ENCODE data around the gene UBXN7. TPM values are rescaled to one million over a fixed set of nuclear protein-coding genes. Genes with fewer than 3 reads are reported as not detected.

Gene UBXN7
- total RNA-seq, 1 donor from 2014 or later: 82.7 TPM

GRCh38 chr3:196356556-196356955, 75.7 kb downstream of the UBXN7 start:
- H3K4me1 Mint-ChIP-seq: no peaks in the 10 kb centered on the region
- TF ChIP-seq CTCF (conservative IDR thresholded peaks at IDR 0.05): no peak
- peaks cover 29% of the 10 kb centered on the region for H3K36me3 Mint-ChIP-seq (ENCODE audit: low read depth)
- no peaks in the 10 kb centered on the region for H3K9me3 Mint-ChIP-seq
- DNase-seq (ENCODE audit: low read depth, low spot score): no peak
- no peak overlapping the region for H3K4me3 Mint-ChIP-seq
- no peaks in the 10 kb centered on the region for H3K27me3 Mint-ChIP-seq (ENCODE audit: low read depth)
- H3K27ac Mint-ChIP-seq (ENCODE audit: unreplicated experiment): no peak overlapping the region

DNA sequence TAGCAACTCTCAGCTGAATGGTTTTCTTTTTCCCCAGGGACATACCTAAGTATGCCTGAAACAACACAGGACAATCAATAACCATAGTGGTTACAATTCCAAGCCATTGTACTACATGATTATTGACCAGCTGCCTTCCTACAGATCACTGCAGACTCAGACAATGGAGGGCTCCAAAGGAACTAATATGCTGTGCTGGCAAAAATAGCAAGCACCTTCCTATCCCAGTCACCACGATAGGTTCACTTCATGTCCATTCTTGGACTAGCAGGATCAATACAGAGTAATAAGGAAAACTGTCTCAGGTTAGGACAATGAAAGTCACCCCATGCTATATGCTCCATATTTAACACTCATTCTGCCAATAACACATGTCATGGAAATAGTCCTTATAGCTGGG, 76.6 kb downstream of the UBXN7 start:
- no peak for TF ChIP-seq CTCF (conservative IDR thresholded peaks at IDR 0.05)
- H3K4me3 Mint-ChIP-seq: no peak overlapping the region
- H3K36me3 Mint-ChIP-seq (ENCODE audit: low read depth): peaks cover 25% of the 10 kb centered on the region
- no peaks in the 10 kb centered on the region for H3K27me3 Mint-ChIP-seq (ENCODE audit: low read depth)
- no peaks in the 10 kb centered on the region for H3K4me1 Mint-ChIP-seq
- DNase-seq (ENCODE audit: low read depth, low spot score): no peak
- H3K9me3 Mint-ChIP-seq: no peaks in the 10 kb centered on the region
- H3K27ac Mint-ChIP-seq (ENCODE audit: unreplicated experiment): no peak overlapping the region

DNA sequence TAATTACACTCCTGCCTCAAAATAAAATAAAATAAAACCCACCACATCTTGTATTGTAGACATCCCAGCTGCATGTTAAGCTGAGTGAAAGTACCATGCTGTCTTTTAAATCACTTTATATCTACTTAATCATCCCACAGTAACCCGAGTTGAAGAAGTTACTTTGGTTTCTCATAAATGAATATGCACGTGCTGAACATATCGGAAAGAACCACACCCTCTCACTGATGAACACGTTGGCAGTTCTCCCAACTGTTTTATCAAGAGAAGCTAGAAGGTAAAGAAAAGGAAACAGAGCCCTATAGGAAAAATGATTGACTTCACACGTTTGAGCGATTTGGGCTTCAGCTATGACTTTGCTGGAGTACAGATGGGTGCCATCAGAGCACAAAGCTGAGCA, 78.1 kb downstream of the UBXN7 start:
- Mint-ChIP-seq H3K36me3 (ENCODE audit: low read depth) (peaks cover 32% of the 10 kb centered on the region), H3K9me3 (no peaks in the 10 kb centered on the region), H3K27me3 (ENCODE audit: low read depth) (no peaks in the 10 kb centered on the region)

DNA sequence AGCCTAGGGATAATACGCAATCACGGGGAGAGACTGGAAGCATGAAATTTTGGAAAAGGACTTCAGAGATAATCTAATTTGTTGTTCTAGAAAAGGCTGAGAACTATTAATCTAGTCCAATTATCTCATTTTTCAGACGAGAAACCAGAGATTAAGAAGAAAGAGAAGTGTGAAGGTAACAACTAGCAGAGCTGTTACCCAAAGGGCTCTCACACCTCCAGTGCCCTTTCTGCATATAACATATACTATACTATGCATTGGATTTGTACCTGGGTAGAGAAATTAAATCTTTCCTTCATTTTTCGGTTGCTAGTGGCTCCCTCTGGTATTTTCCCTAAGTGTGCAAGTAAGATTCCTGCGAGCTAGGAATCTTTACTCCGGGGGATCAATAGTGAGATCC, 80.7 kb downstream of the UBXN7 start:
- H3K27me3 Mint-ChIP-seq (ENCODE audit: low read depth): no peaks in the 10 kb centered on the region
- no peak for DNase-seq (ENCODE audit: low read depth, low spot score)
- H3K4me1 Mint-ChIP-seq: peaks cover 9% of the 10 kb centered on the region
- H3K4me3 Mint-ChIP-seq: no peak overlapping the region
- no peak for TF ChIP-seq CTCF (conservative IDR thresholded peaks at IDR 0.05)
- no peak overlapping the region for H3K27ac Mint-ChIP-seq (ENCODE audit: unreplicated experiment)
- no peaks in the 10 kb centered on the region for H3K9me3 Mint-ChIP-seq
- peaks cover 35% of the 10 kb centered on the region for H3K36me3 Mint-ChIP-seq (ENCODE audit: low read depth)

More for the DNA sequence above, 78.1 kb downstream of the UBXN7 start:
- Mint-ChIP-seq H3K4me1 (no peaks in the 10 kb centered on the region), H3K4me3 (no peak overlapping the region), H3K27ac (ENCODE audit: unreplicated experiment) (no peak overlapping the region)
- DNase-seq (ENCODE audit: low read depth, low spot score): no peak
- no peak for TF ChIP-seq CTCF (conservative IDR thresholded peaks at IDR 0.05)

- Mint-ChIP-seq H3K4me1 (peaks cover 9% of the 10 kb centered on the region), H3K9me3 (no peaks in the 10 kb centered on the region), H3K27me3 (ENCODE audit: low read depth) (no peaks in the 10 kb centered on the region), H3K27ac (ENCODE audit: unreplicated experiment) (no peak overlapping the region), H3K4me3 (no peak overlapping the region), H3K36me3 (ENCODE audit: low read depth) (peaks cover 29% of the 10 kb centered on the region)
- DNase-seq (ENCODE audit: low read depth, low spot score): no peak
- TF ChIP-seq CTCF (conservative IDR thresholded peaks at IDR 0.05): no peak
Observed at GRCh38 chr3:196350067-196350466, 82.2 kb downstream of the UBXN7 start.

DNA sequence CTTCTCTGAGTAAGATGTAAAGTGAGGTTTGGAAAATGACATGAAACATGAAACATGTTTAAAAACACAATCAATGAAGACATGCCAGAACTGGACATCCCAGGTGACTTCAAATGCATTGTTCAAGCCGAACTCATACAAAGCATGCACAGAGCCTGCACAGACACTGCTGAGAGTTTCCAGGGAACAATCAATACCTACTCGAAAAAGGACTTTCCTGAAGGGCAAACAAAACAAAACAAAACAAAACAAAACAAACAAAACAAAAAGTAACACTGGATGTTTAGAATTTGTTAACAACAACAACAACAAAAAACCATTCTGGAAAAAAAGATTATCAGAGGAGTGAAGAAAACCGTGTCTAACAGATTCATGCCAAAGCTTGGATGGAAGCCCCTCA, 83.5 kb downstream of the UBXN7 start:
- Mint-ChIP-seq H3K27me3 (ENCODE audit: low read depth) (no peaks in the 10 kb centered on the region), H3K27ac (ENCODE audit: unreplicated experiment) (no peak overlapping the region), H3K4me1 (peaks cover 9% of the 10 kb centered on the region), H3K36me3 (ENCODE audit: low read depth) (peaks cover 29% of the 10 kb centered on the region), H3K4me3 (no peak overlapping the region), H3K9me3 (no peaks in the 10 kb centered on the region)
- no peak for TF ChIP-seq CTCF (conservative IDR thresholded peaks at IDR 0.05)
- no peak for DNase-seq (ENCODE audit: low read depth, low spot score)
